Esophagus muscularis mucosa (tissue), 3 donors: Measurements from ENCODE around the gene POLR1E.

Experiments used
- CTCF ChIP-seq, 3 experiments: fragments of 200-600 bp in 2 of 3; fragments of 450-650 bp in 1 of 3; sonication (generic) in 2 of 3; IDR thresholded peaks; one replicate each; pipeline ENCODE4 v1.5.1; 2017 to 2019; ENCODE audit warnings: antibody characterized with exemption in 3 of 3, mild to moderate bottlenecking in 2 of 3, moderate library complexity in 1 of 3
- POLR2A ChIP-seq: fragments of 450-650 bp; IDR thresholded peaks from one replicate; pipeline ENCODE4 v1.6.1; 2017; ENCODE audit warnings: antibody characterized with exemption, moderate library complexity, mild to moderate bottlenecking, low read depth
- POLR2AphosphoS5 ChIP-seq, 2 donors: sonication (generic); formaldehyde crosslinking; IDR thresholded peaks; one replicate each; pipeline ENCODE4 v1.6.1; 2017; ENCODE audit warnings: antibody characterized with exemption in 2 of 2

DNA sequence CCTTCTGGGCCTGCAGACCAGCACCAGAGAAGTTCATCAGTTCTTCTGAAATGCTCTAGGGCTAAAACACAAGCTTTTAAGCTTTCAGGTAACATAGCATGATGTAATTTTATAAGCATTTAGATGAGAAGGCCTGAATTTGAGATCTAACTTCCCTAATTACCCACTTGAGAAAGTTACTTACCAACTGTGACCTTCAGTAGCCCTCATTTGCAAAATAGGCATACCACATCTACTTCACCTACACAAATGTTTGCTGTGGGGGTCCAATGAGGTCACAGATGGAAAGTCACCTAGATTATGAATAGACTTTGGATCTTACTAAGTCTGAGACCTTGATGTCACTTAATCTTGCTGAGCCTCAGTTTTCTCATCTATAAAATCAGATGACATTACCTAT, 53.9 kb downstream of the POLR1E start:
- TF ChIP-seq CTCF (IDR thresholded peaks at IDR 0.05) (no peak), POLR2A (no peak), POLR2AphosphoS5 (IDR thresholded peaks at IDR 0.05) (no peak)
